ENCODE results near the gene PPT1. TPM values are rescaled to one million over a fixed set of nuclear protein-coding genes. Genes with fewer than 3 reads are reported as not detected.

PPT1 gene
- total RNA-seq, 6 donors from 2014 or later: 35.6 to 190 (median 95.3) TPM

GRCh38 chr1:40023379-40023944 lies 73.6 kb downstream of the PPT1 start:
- 77 to 81% methylated on average over 4 of the region's 4 CpGs for WGBS, 2 donors
- no peak overlapping the region for H3K27ac ChIP-seq

More at GRCh38 chr1:40023379-40023944, 73.6 kb downstream of the PPT1 start:
- Histone ChIP-seq H3K9me3 (no peaks in the 10 kb centered on the region), H3K4me3 (no peak overlapping the region), H3K27me3 (no peaks in the 10 kb centered on the region), H3K4me1 (no peaks in the 10 kb centered on the region), H3K36me3 (no peaks in the 10 kb centered on the region)
- no peak for ATAC-seq (ENCODE audit: low FRiP score in 2 of 2)
- no peak for DNase-seq
- TF ChIP-seq POLR2AphosphoS5 (IDR thresholded peaks at IDR 0.05) (no peak), CTCF (IDR thresholded peaks at IDR 0.05) (no peak), POLR2A (IDR thresholded peaks at IDR 0.05) (no peak), EP300 (IDR thresholded peaks at IDR 0.05) (no peak)

Other genes with a start within 250 kb of the PPT1 start
- gene TRIT1, start 213.7 kb downstream of the PPT1 start, total RNA-seq: 10 to 100 TPM in 5 of 6 donors, 1 to 10 TPM in 1; 9.4 to 14.8 (median 13.7) TPM
- gene MYCL, start 195.3 kb downstream of the PPT1 start, total RNA-seq: 1 to 10 TPM; 4.3 to 8.2 (median 6.1) TPM
- gene MFSD2A, start 142.1 kb downstream of the PPT1 start, total RNA-seq: 100 to 1,000 TPM in 3 of 6 donors, 10 to 100 TPM in 3; 63.9 to 196 (median 109) TPM
- gene CAP1, start 56.5 kb downstream of the PPT1 start, total RNA-seq: 100 to 1,000 TPM; 113 to 502 (median 245) TPM
- gene RLF, start 64.1 kb upstream of the PPT1 start, total RNA-seq: 10 to 100 TPM in 4 of 6 donors, 1 to 10 TPM in 2; 8.9 to 22.3 (median 11.0) TPM
- not detected for gene TMCO2, start 150.7 kb upstream of the PPT1 start, total RNA-seq
- 10 to 100 TPM; 10.3 to 42.8 (median 34.1) TPM for gene ZMPSTE24, start 161.0 kb upstream of the PPT1 start, total RNA-seq
- 10 to 100 TPM in 1 of 6 donors, 1 to 10 TPM in 5; 4.2 to 30.4 (median 5.2) TPM for gene COL9A2, start 220.0 kb upstream of the PPT1 start, total RNA-seq